ENCODE measurements around the gene PTPN23.
"Not testable (repeated sequence)": the region's sequence is repeated elsewhere in the genome, so short reads cannot be mapped to it uniquely, and the experiment has no call there.

Gene PTPN23

DNA sequence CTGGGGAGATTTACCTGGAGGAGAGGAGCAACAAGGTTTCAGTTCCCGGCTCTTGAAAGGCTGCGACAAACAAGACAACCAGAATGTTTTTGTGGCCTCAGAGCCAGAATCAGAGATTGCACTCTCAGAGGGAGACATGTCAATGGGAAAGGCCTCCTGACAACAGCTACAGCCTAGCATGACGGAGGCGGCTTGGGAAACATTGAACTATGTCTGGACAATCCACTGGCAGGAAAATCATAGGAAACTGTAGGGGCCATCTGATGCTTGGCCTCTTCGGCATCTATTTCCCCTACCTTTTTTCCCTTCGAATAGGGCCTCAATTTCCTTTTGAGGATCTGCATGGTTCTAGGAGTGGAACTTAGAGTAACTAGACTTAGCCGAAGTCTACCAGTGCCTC is 13.2 kb upstream of the PTPN23 start:
- no peak for DNase-seq (ENCODE audit: low read depth)
- no peak overlapping the region for H3K4me3 ChIP-seq (ENCODE audit: control insufficient read depth, low read depth, low read length)
- no peak for TF ChIP-seq CTCF (conservative IDR thresholded peaks at IDR 0.05; ENCODE audit: control insufficient read depth, insufficient read depth, low read depth, low read length)

DNA sequence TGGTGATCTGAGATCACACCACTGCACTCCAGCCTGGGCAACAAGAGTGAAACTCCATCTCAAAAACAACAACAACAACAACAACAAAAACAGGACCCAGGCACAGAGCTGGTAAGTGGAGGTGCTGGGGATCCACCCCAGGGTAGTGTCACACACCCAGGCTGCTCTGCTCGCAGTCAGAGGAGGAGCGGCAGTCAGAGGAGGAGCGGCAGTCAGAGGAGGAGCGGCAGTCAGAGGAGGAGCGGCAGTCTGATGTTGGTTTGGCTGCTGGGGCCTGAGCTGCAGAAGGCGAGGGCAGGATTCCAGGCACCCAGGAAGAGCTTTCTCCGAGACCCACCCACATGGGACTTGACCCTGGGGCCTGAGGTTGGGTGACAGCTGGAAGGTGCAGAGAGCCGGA is 10.8 kb upstream of the PTPN23 start:
- DNase-seq (ENCODE audit: low read depth); H3K4me3 ChIP-seq (ENCODE audit: control insufficient read depth, low read depth, low read length): not testable (repeated sequence)

GRCh38 chr3:47370887-47371697 is 9.7 kb upstream of the PTPN23 start:
- DNase-seq (ENCODE audit: low read depth): no peak
- no peak overlapping the region for H3K4me3 ChIP-seq (ENCODE audit: control insufficient read depth, low read depth, low read length)
- TF ChIP-seq CTCF (conservative IDR thresholded peaks at IDR 0.05; ENCODE audit: control insufficient read depth, insufficient read depth, low read depth, low read length): peak; percentile 31

DNA sequence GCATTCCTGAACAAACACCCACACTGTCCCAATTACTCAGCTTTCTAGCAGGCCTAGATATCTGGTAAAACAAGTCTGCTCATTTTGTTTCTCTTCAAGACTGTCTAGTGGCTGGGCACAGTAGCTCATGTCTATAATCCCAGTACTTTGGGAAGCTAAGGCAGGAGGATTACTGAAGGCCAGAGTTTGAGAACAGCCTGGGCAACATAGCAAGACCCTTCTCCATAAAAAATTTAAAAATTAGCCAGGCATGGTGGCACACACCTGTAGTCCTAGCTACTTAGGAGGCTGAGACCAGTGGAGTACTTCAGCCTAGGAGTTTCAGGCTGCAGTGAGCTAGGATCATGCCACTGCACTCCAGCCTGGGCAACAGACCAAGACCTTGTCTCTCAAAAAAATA is 6.2 kb upstream of the PTPN23 start:
- no peak for TF ChIP-seq CTCF (conservative IDR thresholded peaks at IDR 0.05; ENCODE audit: control insufficient read depth, insufficient read depth, low read depth, low read length)
- no peak for DNase-seq (ENCODE audit: low read depth)
- no peak overlapping the region for H3K4me3 ChIP-seq (ENCODE audit: control insufficient read depth, low read depth, low read length)

- DNase-seq (ENCODE audit: low read depth): no peak
- TF ChIP-seq CTCF (conservative IDR thresholded peaks at IDR 0.05; ENCODE audit: control insufficient read depth, insufficient read depth, low read depth, low read length): no peak
- no peak overlapping the region for H3K4me3 ChIP-seq (ENCODE audit: control insufficient read depth, low read depth, low read length)
Observed at GRCh38 chr3:47376393-47376792, 4.4 kb upstream of the PTPN23 start.

DNA sequence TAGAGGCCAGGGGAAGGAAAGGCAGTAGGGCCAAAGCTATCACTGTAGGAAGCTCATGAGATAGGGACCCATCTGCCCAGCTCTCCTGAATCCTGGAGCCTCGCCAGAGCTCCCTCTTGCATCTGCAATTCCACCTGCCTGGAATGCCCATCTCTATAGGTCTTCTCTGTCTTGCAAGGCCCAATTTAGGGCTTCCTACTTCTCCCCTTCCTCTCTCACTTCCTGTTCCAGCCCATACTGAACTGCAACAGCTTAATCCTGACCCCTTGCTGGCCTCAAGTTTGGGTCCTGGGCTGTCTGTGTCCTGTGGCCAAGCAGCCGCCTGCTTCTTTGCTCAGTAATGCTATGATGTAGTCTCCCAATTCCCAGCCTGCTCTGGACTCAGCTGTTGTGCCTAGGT is 3.6 kb upstream of the PTPN23 start:
- no peak for TF ChIP-seq CTCF (conservative IDR thresholded peaks at IDR 0.05; ENCODE audit: control insufficient read depth, insufficient read depth, low read depth, low read length)
- no peak for DNase-seq (ENCODE audit: low read depth)
- H3K4me3 ChIP-seq (ENCODE audit: control insufficient read depth, low read depth, low read length): no peak overlapping the region

GRCh38 chr3:47378869-47379268 is 2.0 kb upstream of the PTPN23 start:
- no peak overlapping the region for H3K4me3 ChIP-seq (ENCODE audit: control insufficient read depth, low read depth, low read length)
- TF ChIP-seq CTCF (conservative IDR thresholded peaks at IDR 0.05; ENCODE audit: control insufficient read depth, insufficient read depth, low read depth, low read length): no peak
- DNase-seq (ENCODE audit: low read depth): no peak

Data from fibroblast of mammary gland (primary cell).